Stimulated activated CD8-positive, alpha-beta memory T cell treated with anti-CD3 and anti-CD28 coated beads, Interleukin-15, amount 100 ng/mL, for 1 hour (primary cell): ENCODE measurements around the gene ADAT2.
A peak's percentile ranks its signal among the peaks of the same experiment; 100 is the strongest.

Experiments used
- DNase-seq: peaks from one replicate; pipeline ENCODE4 v3.0.0-alpha.2; 2020; ENCODE audit warnings: low read depth

The ADAT2 gene

DNA sequence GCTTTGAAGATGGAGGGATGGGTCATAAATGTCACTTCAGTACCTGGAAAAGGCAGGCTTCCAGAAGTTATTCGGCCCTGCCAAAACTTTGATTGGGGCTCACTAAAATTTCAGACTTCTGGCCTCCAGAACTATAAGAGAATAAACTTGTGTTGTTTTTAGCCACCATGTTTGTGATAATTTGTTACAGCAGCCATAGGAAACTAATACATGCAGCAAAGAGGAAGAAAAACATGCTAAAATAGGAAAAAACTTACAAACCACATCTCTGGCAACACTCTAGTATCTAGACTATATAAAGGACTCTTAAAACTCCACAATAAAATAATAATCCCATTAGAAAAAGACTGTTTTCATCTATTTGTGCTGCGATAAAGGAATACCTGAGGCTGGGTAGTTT lies 9.5 kb downstream of the ADAT2 start:
- no peak for DNase-seq

DNA sequence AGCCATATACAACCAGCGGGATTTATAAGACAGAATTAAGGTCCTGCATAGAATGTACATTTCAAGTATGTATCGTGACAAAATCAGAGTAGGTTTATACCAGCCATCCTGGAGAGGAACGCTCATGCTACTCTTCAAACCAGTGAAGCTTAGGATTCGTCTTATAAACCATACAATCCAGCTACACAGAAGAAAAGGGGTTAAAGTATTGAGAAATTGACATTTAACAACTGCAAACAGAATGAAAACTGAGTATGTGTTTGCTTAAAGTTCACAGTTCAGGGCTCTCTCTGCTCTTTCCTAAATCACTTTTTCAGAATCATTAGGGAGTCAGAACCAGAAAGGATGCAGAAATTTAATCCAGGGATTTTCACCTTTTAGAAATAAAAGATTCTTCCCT lies 17.9 kb downstream of the ADAT2 start:
- DNase-seq = no peak

GRCh38 chr6:143431226-143431625 lies 19.3 kb downstream of the ADAT2 start:
- DNase-seq = no peak

- no peak for DNase-seq
Observed at GRCh38 chr6:143429970-143430369, 20.5 kb downstream of the ADAT2 start.

DNA sequence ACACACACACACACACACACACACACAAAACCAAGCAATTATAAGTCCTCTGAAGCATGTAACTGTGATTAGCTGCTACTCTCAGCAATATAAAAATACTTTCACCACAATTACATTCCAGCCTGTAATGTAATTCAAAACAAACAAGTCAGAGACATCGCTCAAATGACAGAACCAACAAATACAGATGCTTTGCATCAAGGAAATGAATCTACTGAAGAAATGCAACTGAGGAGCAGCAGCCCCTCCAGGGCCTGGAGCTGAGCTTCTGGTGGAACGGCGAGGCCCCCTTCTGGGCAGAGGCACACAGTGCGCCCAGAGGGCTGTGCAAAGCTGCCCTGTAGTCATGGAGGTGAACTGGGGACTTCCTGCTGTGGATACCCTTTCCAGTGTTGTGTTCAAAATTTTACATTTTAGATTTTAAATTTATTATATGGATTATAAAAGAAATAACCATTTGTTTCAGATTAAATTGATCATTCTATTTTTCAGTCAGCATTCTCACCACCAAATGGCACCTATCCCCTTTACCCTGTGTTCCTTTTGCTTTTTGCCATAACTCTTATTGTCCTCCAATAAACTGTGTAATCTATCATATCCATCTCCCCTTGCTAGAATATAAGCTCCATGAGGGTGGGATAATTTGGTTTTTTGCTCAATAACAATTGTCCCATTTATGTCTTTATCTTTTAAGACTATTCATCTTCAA lies 23.2 kb downstream of the ADAT2 start:
- DNase-seq = peak; percentile 54

GRCh38 chr6:143426026-143426425 lies 24.5 kb downstream of the ADAT2 start:
- no peak for DNase-seq

DNA sequence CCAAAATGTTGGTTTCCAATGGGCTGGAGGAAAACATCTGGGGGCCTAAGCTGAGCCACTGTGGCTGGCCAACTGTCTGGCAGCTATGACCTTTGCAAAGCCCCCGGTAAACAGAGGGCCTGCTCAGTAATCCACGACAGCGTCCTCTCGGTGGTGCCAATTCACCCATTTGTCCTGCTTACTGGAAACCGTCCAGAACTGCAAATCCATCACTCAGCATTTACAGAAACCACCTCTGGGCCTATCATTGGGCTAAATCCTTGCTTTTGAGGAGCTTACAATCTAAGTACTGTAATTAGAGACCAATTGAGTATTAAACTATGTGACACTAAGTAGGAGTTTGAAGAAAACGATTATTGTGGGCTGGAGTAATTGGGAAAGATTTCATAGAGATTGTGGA lies 31.0 kb downstream of the ADAT2 start:
- DNase-seq = no peak

GRCh38 chr6:143414769-143415168 lies 35.7 kb downstream of the ADAT2 start:
- no peak for DNase-seq

- DNase-seq = no peak
Observed at GRCh38 chr6:143410859-143411270, 39.6 kb downstream of the ADAT2 start.

- DNase-seq = no peak
Observed at GRCh38 chr6:143408787-143409162, 41.7 kb downstream of the ADAT2 start.

- no peak for DNase-seq
Observed at GRCh38 chr6:143408151-143408786, 42.2 kb downstream of the ADAT2 start.

- no peak for DNase-seq
Observed at GRCh38 chr6:143406673-143407072, 43.8 kb downstream of the ADAT2 start.

DNA sequence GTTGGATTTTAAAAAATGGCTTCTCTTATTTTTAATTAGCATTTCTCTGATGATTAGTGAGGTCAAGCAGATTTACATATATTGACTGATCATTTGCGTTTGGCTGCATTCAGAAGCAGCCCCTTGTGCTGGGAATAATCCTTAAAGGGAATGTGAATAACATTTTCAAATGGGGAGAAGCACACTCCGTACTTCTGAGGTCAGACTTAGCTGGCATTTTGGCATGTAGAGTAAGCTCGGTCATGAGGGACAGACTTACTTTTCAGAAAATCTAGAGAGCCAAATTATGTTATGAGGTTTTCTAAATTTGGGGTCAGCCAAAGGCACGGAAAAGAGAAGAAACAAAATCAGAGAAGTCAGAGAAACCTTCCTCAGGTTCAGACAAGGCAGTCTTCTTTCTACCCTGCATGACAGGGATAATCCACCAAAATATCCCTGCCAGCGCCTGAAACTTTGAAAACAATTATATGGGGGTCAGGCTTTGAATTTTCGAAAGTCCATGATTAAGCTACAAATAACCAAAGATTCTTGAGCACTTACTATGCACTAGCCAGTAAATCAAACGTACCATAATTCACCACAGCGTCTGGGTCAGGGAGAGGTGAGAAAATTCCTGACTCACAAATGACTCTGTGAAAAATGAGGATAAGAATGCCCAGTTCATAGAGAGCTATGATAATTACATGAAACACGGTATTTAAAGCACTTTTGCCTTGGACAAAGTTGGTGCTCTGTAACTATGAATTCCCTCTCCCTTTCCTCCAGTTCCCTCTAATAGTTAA lies 44.9 kb downstream of the ADAT2 start:
- DNase-seq = no peak

DNA sequence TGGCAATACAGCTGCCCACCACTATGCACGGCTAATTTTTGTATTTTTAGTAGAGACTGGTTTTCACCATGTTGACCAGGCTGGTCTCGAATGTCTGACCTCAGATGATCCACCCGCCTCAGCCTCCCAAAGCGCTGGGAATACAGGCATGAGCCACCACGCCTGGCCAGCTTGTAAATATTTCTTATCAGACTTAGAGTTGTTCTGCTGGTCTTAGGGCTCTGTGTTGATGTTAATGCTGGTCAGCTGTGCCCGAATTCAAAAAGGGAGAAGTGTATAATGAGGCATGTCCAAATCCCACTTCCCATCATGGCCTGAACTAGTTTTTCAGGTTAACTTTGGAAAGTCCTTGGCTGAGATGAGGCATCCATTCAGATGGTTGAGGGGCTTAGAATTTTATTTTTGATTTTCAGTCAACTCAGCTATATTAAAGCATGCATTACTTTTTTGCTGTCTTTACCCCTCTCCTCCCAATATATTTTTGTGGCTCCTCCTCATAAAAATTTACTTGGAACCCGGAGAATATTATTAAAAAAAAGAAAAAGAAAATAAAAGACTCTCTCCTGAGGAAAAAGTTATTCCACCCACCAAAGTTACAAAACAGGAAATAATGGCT lies 47.7 kb downstream of the ADAT2 start:
- DNase-seq = no peak

DNA sequence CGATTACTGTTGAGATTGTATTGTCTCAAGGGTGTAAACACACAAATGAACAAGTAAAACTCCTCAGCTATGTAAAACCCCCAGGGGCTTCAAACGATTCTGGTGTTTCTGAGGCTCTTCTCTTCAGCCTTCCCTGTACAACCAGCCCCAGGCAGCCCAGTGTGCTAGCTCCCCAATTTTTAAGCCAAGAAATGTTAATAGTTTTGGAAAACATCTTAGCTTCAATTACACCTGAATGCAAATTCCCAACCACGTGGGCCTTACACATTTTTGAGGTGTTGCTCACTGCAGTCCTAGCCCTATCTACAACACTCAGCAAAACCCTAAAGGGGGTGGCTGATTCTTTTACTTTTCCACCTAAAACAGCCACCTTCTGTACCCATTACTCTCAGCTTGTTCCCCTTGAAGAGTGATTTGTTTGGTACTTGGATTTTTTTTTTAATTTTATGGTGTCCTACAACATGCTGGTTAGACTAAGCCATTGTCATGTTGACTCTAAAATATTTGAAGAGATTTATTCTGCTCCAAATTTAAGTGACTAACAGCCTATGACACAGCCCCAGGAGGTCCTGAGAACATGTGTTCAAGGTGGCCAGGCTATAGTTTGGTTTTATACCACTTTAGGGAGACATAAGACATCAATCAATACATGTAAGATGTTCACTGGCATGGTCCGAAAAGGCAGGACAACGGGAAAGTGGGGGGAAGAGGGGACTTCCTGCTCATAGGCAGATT lies 48.7 kb downstream of the ADAT2 start:
- DNase-seq = no peak

DNA sequence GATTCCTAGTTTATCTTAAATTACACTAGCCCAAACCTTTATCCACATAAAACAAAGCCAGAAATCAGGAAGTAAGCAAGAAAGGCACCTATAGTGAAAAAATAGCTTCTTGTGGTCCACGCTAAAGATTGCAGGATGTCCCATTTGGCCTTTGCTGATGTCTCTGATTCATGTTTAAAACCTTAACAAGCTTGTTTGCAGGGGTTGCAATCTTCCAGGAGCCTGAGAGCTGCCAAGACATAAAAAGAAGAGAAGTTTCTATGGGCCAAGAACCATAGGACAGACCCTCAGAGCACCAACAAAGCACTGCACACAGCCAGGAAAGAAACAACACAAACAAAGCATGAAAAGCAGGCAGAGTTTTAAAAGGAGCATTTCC lies 49.4 kb downstream of the ADAT2 start:
- DNase-seq = no peak

GRCh38 chr6:143400258-143401067 lies 50.0 kb downstream of the ADAT2 start:
- no peak for DNase-seq

GRCh38 chr6:143399775-143400174 lies 50.7 kb downstream of the ADAT2 start:
- DNase-seq = no peak

DNA sequence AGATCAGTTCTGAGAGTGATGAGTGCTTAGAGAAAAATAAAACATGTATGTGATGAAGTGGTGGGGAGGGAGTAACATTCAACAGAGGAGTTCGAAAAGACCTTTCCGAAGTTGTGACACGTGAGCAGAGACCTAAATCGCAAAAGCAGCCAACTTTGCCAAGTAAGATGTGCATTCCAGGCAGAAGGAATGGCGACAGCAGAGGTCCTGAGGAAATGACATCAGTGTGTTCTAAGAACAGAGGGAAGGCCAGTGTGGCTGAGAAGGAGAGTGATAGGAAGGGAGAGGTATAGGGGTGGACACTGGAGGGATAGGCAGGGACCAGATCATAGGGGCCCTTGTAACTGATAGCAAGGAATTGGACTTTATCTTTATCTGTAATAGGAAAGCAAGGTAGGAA lies 51.3 kb downstream of the ADAT2 start:
- no peak for DNase-seq

DNA sequence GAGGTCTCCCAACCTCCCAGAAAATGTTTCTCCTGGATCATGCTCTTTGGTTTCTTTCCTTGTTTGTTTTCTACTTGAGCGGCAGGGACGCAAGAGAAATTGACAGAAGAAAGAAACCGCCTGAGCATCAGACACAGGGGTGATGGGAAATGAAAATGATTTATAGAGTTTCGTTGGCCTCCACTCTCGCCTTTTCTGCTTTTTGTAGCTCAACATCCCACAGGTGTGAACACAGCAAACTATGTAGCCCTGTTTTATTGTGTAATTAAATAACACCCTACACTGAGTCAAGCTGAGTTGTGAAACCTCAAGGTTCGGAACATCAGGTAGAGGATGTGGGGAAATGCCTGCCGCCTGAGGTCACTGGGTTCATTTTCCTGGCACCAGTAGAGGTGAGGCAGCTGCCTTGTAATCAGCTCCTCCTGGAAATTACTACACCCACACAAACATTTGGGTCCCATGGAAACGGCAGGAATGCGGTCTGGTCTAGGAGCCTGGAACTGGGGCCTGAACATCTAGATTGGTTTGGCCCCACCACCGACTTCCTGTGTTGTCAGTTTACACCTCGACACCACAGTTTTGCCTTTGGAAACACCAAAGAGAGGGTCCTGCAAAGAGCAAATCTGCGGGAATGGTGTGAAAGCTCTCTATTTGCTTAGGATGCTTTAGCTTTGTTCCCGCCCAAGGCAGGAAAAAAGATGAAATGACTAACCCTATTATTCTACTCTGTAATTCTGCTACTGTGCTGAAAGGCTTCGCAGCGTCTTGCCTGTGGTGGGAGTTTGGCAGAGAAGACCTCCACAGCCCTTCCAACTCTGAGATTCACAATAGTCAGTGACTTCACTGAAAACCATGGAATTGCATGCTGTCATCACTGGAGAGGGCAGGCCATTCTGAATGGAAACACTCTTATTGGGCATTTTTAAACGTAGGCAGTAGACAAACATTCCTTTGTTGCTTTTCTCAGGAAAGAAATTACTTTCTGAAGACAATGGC lies 53.0 kb downstream of the ADAT2 start:
- peak; percentile 11 for DNase-seq
